ENCODE results near the gene BOD1L1. TPM values are rescaled to one million over a fixed set of nuclear protein-coding genes. Genes with fewer than 3 reads are reported as not detected.

Gene BOD1L1
- total and polyA plus RNA-seq, 2 of the 8 experiments (the other 6 are each of a cell fraction or from before 2014, with no cell fraction given): 6.8 to 39.3 TPM

DNA sequence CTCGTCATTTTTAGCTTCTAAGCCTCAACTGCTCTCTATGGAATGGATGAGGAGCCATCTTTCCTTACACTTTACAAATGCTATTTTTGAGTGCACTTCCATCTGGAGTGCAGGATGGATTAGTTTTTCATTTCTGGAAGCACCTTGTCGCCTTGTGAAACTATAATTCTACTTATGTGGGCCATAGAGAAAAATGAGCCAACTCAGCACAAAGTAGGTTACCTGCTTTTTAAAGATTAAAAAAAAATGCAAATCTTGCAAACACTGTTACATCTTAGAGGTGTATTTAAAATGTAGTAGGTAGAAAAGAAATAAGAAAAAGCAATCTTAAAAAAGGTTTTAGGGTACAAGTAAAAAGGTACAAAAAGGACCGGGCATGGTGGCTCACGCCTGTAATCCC, 10.9 kb downstream of the BOD1L1 start:
- Histone ChIP-seq H3K79me1 (ENCODE audit: low read depth, low read length) (no peaks in the 10 kb centered on the region), H2BK120ac (replicated peaks; ENCODE audit: low read depth, low read length) (no peak overlapping the region), H3K14ac (ENCODE audit: insufficient read length) (no peak overlapping the region), H2AK5ac (ENCODE audit: low read depth, low read length) (no peak overlapping the region), H3K4ac (replicated peaks; ENCODE audit: insufficient read length, low read depth, low read length) (no peak overlapping the region), H2BK20ac (ENCODE audit: low read length) (no peak overlapping the region), H4K91ac (replicated peaks; ENCODE audit: insufficient read length, low read length) (no peak overlapping the region), H3K23ac (ENCODE audit: insufficient read length) (no peak overlapping the region), H3K27me3 (replicated peaks in 1 of 4; ENCODE audit: control insufficient read depth in 3 of 4, extremely low read depth in 1 of 4, insufficient read depth in 3 of 4, low read length in 3 of 4) (no peaks in the 10 kb centered on the region), H3K9ac (replicated peaks in 1 of 4; ENCODE audit: extremely low read depth in 1 of 4, low read depth in 3 of 4, low read length in 3 of 4) (no peak overlapping the region), H3K18ac (ENCODE audit: extremely low read depth, low read length) (no peak overlapping the region), H3K27ac (ENCODE audit: low read depth, low read length) (no peak overlapping the region), H4K8ac (ENCODE audit: extremely low read depth, insufficient read depth, low read length) (no peak overlapping the region), H4K20me1 (replicated peaks in 1 of 2; ENCODE audit: control insufficient read depth in 1 of 2, insufficient read depth in 2 of 2, low read length in 2 of 2) (peaks cover 7 to 8% of the 10 kb centered on the region in 2 experiments), H3K23me2 (ENCODE audit: low read depth, low read length) (no peaks in the 10 kb centered on the region), H2AFZ (ENCODE audit: low read length) (no peak overlapping the region), H3K4me2 (ENCODE audit: insufficient read depth in 1 of 2, low read depth in 2 of 2, low read length in 2 of 2) (no peak overlapping the region), H4K5ac (ENCODE audit: insufficient read length, low read depth, low read length) (no peak overlapping the region), H3K36me3 (ENCODE audit: control insufficient read depth in 2 of 4, insufficient read depth in 4 of 4, low read length in 3 of 4) (peaks cover 6 to 43% (median 22%) of the 10 kb centered on the region in 4 experiments; a peak in 7 of 8 replicates), H3K79me2 (ENCODE audit: control insufficient read depth in 1 of 2, insufficient read depth in 2 of 2, low read length in 2 of 2) (0 out of 4 replicates have a peak, but pooled peaks cover 0 to 5% of the 10 kb centered on the region in 2 experiments), H2BK12ac (ENCODE audit: low read depth, low read length) (no peak overlapping the region), H3K56ac (replicated peaks; ENCODE audit: insufficient read length, low read depth, low read length) (no peak overlapping the region), H2BK5ac (ENCODE audit: low read depth, low read length) (no peak overlapping the region), H3K4me3 (ENCODE audit: extremely low read depth in 1 of 4, insufficient read depth in 2 of 4, low read depth in 3 of 4, low read length in 4 of 4) (no peak overlapping the region), H2BK15ac (ENCODE audit: low read length) (no peak overlapping the region), H3K4me1 (replicated peaks in 1 of 4; ENCODE audit: control insufficient read depth in 3 of 4, insufficient read depth in 4 of 4, low read length in 3 of 4) (no peaks in the 10 kb centered on the region), H3K9me3 (ENCODE audit: insufficient read depth in 2 of 2, low read depth in 1 of 2, low read length in 1 of 2) (no peaks in the 10 kb centered on the region)
- CTCF ChIA-PET (ENCODE audit: partially characterized antibody): interaction anchor here (1.8 kb wide), 1 partner anchor 38 kb away, joined by 11 read pairs; no protein-coding TSS in a partner anchor
- POLR2A ChIA-PET (ENCODE audit: partially characterized antibody): no interaction called here
- 90% methylated on average over 4 of the region's 4 CpGs; no CpG with 5 or more reads in 1 of the 2 experiments for WGBS, 2 experiments (ENCODE audit: extremely low coverage in 1 of 2, insufficient coverage in 1 of 2, insufficient read length in 1 of 2, insufficient replicate concordance in 2 of 2, low coverage in 1 of 2, low lambda C conversion rate in 2 of 2, missing lambda C conversion rate in 1 of 2)
- DNase-seq (ENCODE audit: low read depth in 1 of 2, low spot score in 2 of 2) (no peak), FAIRE-seq (no peak)
- TF ChIP-seq, protein P1, sequence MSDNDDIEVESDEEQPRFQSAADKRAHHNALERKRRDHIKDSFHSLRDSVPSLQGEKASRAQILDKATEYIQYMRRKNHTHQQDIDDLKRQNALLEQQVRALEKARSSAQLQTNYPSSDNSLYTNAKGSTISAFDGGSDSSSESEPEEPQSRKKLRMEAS (IDR thresholded peaks at IDR 0.05): no peak
- TF ChIP-seq, protein P2, sequence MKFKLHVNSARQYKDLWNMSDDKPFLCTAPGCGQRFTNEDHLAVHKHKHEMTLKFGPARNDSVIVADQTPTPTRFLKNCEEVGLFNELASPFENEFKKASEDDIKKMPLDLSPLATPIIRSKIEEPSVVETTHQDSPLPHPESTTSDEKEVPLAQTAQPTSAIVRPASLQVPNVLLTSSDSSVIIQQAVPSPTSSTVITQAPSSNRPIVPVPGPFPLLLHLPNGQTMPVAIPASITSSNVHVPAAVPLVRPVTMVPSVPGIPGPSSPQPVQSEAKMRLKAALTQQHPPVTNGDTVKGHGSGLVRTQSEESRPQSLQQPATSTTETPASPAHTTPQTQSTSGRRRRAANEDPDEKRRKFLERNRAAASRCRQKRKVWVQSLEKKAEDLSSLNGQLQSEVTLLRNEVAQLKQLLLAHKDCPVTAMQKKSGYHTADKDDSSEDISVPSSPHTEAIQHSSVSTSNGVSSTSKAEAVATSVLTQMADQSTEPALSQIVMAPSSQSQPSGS (IDR thresholded peaks at IDR 0.05; ENCODE audit: low read length): no peak
- no peak for TF ChIP-seq JUND (IDR thresholded peaks at IDR 0.05; ENCODE audit: low read length)
- TF ChIP-seq MAFK (IDR thresholded peaks at IDR 0.05; ENCODE audit: low read depth, low read length): peak; percentile 12; the same call in 1 of the 2 replicates

Measured in H1 (cell line).